MCF 10A (cell line): ENCODE measurements around the gene MTRFR. TPM values are rescaled to one million over a fixed set of nuclear protein-coding genes. Genes with fewer than 3 reads are reported as not detected.
A peak's percentile ranks its signal among the peaks of the same experiment; 100 is the strongest.

Experiments used
- BruUV-seq: library from RNA; stranded (reverse); fragments of 400-500 nt; replicated peaks from 2 replicates; lab custom pipeline; 2021; lab: Mats Ljungman, UMichigan
- CTCF ChIA-PET: fragments of 300-600 bp; sonication (Branson Sonifier 250); formaldehyde crosslinking; extraction: SDS; loops from one replicate; lab custom pipeline; 2021; ENCODE audit warnings: antibody characterized with exemption, inconsistent platforms; lab: Yijun Ruan, JAX
- POLR2A ChIA-PET: fragments of 300-600, 350-650 bp; sonication (Branson Sonifier 250); formaldehyde crosslinking; extraction: SDS; loops from one replicate; lab custom pipeline; 2020; ENCODE audit warnings: antibody characterized with exemption, inconsistent platforms; lab: Yijun Ruan, JAX
- DNase-seq: peaks from one replicate; pipeline ENCODE4 v3.0.0-alpha.2; 2018; ENCODE audit not compliant: unreplicated experiment
- H3K27ac Mint-ChIP-seq: one replicate; pipeline ENCODE4 v1.8.0; 2022; ENCODE audit warnings: mild to moderate bottlenecking, low read depth, mixed read lengths; ENCODE audit not compliant: unreplicated experiment
- H3K27me3 Mint-ChIP-seq: one replicate; pipeline ENCODE4 v1.8.0; 2022; ENCODE audit warnings: mixed read lengths; ENCODE audit not compliant: insufficient read depth, unreplicated experiment
- H3K36me3 Mint-ChIP-seq: one replicate; pipeline ENCODE4 v1.8.0; 2022; ENCODE audit warnings: mild to moderate bottlenecking, moderate library complexity, mixed read lengths; ENCODE audit not compliant: insufficient read depth, unreplicated experiment
- H3K4me1 Mint-ChIP-seq: one replicate; pipeline ENCODE4 v1.8.0; 2022; ENCODE audit warnings: mixed read lengths; ENCODE audit not compliant: insufficient read depth, unreplicated experiment
- H3K4me3 Mint-ChIP-seq: one replicate; pipeline ENCODE4 v1.8.0; 2022; ENCODE audit warnings: mild to moderate bottlenecking, moderate library complexity, mixed read lengths; ENCODE audit not compliant: unreplicated experiment
- H3K9me3 Mint-ChIP-seq: one replicate; pipeline ENCODE4 v1.8.0; 2022; ENCODE audit warnings: mixed read lengths; ENCODE audit not compliant: unreplicated experiment
- CTCF ChIP-seq: fragments of 200-600 bp; IDR thresholded peaks from one replicate; pipeline ENCODE4 v1.8.0; 2022; ENCODE audit warnings: antibody characterized with exemption, mild to moderate bottlenecking; ENCODE audit not compliant: unreplicated experiment
- intact Hi-C: fragments of 100-400 bp; cut with micrococcal nuclease; formaldehyde crosslinking; loops from 2 replicates; pipeline ENCODE4 v1.14.1; 2022
- total RNA-seq: library from RNA; stranded (reverse); gene quantifications from 2 replicates; pipeline ENCODE4 v1.2.3, GENCODE V29; 2022

The MTRFR gene
- total RNA-seq, 1 experiment from 2014 or later = 26.5 TPM

GRCh38 chr12:123237646-123238329 lies 4.6 kb downstream of the MTRFR start:
- CTCF ChIA-PET = interaction anchor here (0.6 to 3.4 kb wide), 45 partner anchors 10 to 654 kb away, joined by 3 to 33 read pairs (median 4); partner anchors contain the start of genes ABCB9, OGFOD2 and VPS37B

GRCh38 chr12:123238330-123238682 lies 5.1 kb downstream of the MTRFR start:
- Mint-ChIP-seq H3K27ac (no peak overlapping the region), H3K4me3 (no peak overlapping the region), H3K36me3 (peaks cover 57% of the 10 kb centered on the region), H3K9me3 (no peaks in the 10 kb centered on the region), H3K4me1 (peaks cover 18% of the 10 kb centered on the region), H3K27me3 (no peaks in the 10 kb centered on the region)
- intact Hi-C loops = loop anchor here (1.0 to 5.0 kb wide), 3 partner anchors 195 to 378 kb away; no protein-coding TSS in a partner anchor
- DNase-seq = no peak
- no peak for TF ChIP-seq CTCF
- no TSS peak for BruUV-seq
- POLR2A ChIA-PET = interaction anchor here (0.7 to 4.3 kb wide), 14 partner anchors 9 to 409 kb away, joined by 3 to 31 read pairs (median 5); partner anchors contain the start of genes ABCB9, DDX55 and OGFOD2
- CTCF ChIA-PET = interaction anchor here (0.6 to 3.4 kb wide), 39 partner anchors 10 to 567 kb away, joined by 3 to 33 read pairs (median 4); partner anchors contain the start of genes ABCB9, OGFOD2 and VPS37B

More at GRCh38 chr12:123237646-123238329, 4.6 kb downstream of the MTRFR start:
- no peaks in the 10 kb centered on the region for H3K9me3 Mint-ChIP-seq
- H3K4me1 Mint-ChIP-seq = peaks cover 18% of the 10 kb centered on the region
- H3K36me3 Mint-ChIP-seq = peaks cover 62% of the 10 kb centered on the region
- no TSS peak for BruUV-seq
- H3K27me3 Mint-ChIP-seq = no peaks in the 10 kb centered on the region
- peak; percentile 82 for TF ChIP-seq CTCF
- H3K4me3 Mint-ChIP-seq = no peak overlapping the region
- H3K27ac Mint-ChIP-seq = peak overlapping the region; percentile 46
- intact Hi-C loops = loop anchor here (1.0 to 5.0 kb wide), 3 partner anchors 194 to 377 kb away; no protein-coding TSS in a partner anchor
- DNase-seq = peak; percentile 76
- POLR2A ChIA-PET = interaction anchor here (0.6 to 4.3 kb wide), 15 partner anchors 10 to 409 kb away, joined by 3 to 31 read pairs (median 5); partner anchors contain the start of genes ABCB9, DDX55 and OGFOD2

- H3K9me3 Mint-ChIP-seq = no peaks in the 10 kb centered on the region
- H3K36me3 Mint-ChIP-seq = peaks cover 54% of the 10 kb centered on the region
- no peak overlapping the region for H3K4me3 Mint-ChIP-seq
- ChIA-PET POLR2A (interaction anchor here (0.6 to 4.3 kb wide), 9 partner anchors 12 to 363 kb away, joined by 3 to 31 read pairs (median 4); partner anchors contain the start of genes ABCB9, DDX55 and OGFOD2), CTCF (interaction anchor here (0.6 to 3.4 kb wide), 27 partner anchors 10 to 568 kb away, joined by 3 to 33 read pairs (median 5); partner anchors contain the start of genes ABCB9 and OGFOD2)
- no peak overlapping the region for H3K27ac Mint-ChIP-seq
- no peak for TF ChIP-seq CTCF
- peaks cover 18% of the 10 kb centered on the region for H3K4me1 Mint-ChIP-seq
- DNase-seq = peak; percentile 47
- no TSS peak for BruUV-seq
- intact Hi-C loops = loop anchor here (1.0 to 5.0 kb wide), 3 partner anchors 196 to 379 kb away; no protein-coding TSS in a partner anchor
- H3K27me3 Mint-ChIP-seq = no peaks in the 10 kb centered on the region
Measured at GRCh38 chr12:123238961-123239360, 5.7 kb downstream of the MTRFR start.
